Hematopoietic multipotent progenitor cell (in vitro differentiated cells): Measurements from ENCODE around the gene LZTR1. TPM values are rescaled to one million over a fixed set of nuclear protein-coding genes. Genes with fewer than 3 reads are reported as not detected.
"Not testable (repeated sequence)": the region's sequence is repeated elsewhere in the genome, so short reads cannot be mapped to it uniquely, and the experiment has no call there.

Experiments used
- DNase-seq, 3 donors: peaks; one replicate each; pipeline ENCODE4 v3.0.0-alpha.2; 2011 to 2015; ENCODE audit warnings: low read depth in 2 of 3, low spot score in 2 of 3
- total RNA-seq: library from RNA; depleted of rRNA; stranded (reverse); fragments of >200 nt; gene quantifications from one replicate; pipeline ENCODE4 v1.2.3, GENCODE V29; 2012

LZTR1 gene
- total RNA-seq, 1 donor: 72.2 TPM

- no peak for DNase-seq
These were observed 12.2 kb downstream of the LZTR1 start for GRCh38 chr22:20994128-20994901.

GRCh38 chr22:20994902-20995241 is 12.8 kb downstream of the LZTR1 start:
- no peak for DNase-seq

DNA sequence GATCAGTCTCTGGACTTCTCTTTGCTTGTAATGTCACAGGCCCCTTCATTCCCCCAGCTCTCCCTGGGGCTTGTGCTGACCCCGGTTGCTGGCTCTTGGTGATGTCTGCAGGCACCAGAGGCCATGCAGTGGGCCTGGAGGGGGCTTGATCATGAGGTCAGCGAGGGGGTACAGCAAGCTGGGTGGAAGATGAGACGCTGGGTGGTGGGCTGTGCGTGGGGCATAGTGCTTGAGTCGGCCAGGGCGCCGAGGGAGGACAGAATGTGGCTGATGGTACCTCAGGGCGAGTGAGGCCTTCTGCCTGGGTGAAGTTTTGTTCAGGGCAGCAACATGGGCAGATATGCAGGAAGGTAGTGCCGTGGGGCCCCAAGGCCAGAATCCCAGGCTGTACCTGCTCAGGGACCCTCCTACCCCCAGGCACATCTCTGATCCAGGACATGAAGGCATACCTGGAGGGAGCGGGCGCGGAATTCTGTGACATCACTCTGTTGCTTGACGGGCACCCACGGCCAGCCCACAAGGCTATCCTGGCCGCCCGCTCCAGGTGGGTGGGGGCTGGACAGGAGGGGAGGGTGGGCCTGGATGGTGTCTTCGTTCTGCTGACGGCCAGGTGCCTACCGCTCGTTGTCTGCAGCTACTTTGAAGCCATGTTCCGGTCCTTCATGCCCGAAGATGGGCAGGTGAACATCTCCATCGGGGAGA is 13.4 kb downstream of the LZTR1 start:
- DNase-seq: no peak

- DNase-seq: no peak
These were observed 13.9 kb downstream of the LZTR1 start for GRCh38 chr22:20996031-20996410.

GRCh38 chr22:20996598-20997535 is 14.8 kb downstream of the LZTR1 start:
- DNase-seq: no peak

- DNase-seq: no peak
These were observed 15.6 kb downstream of the LZTR1 start for GRCh38 chr22:20997536-20998257.

- DNase-seq: no peak
These were observed 16.6 kb downstream of the LZTR1 start for GRCh38 chr22:20998411-20999336.

GRCh38 chr22:20999350-21000206 is 17.5 kb downstream of the LZTR1 start:
- no peak for DNase-seq

DNA sequence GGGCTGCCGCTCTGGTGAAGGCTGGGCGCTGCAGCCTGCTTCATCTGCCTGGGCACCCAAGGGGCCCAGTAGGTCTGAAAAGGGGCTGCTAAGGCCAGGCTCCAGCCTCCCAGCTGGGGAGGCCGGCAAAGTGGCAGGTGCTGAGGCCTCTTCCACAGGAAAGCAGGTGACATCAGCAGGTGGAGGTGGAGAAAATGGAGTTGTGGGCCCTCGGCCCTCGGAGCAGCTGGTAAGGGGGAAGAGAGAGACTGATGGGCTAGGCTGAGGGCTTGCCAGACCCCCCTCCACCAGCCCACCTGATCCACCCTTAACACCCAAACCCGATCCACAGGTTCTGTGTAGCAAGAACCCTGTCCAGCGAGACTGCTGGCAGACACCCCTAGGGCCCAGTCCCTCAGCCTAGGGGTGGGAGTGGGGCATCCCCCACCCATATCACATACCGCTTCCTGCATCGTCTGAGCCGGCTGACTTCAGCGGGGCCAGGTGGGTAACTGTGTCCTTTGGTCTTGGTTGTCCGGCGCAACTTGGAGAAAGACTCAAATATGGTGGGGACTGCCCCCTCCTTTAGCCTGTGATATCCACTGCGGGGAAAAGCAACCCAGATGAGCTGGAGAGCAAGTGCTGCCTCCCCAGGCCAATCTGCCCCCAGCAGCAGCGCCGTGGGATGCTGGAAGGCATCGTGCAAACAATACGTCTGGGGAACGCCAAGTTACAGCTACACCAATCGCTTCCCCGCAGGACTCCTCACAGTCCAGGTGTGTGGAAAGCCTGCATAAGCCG is 18.3 kb downstream of the LZTR1 start:
- DNase-seq: no peak

GRCh38 chr22:21000987-21001600 is 19.0 kb downstream of the LZTR1 start:
- DNase-seq: no peak

- DNase-seq: peak; percentile 97 to 98 (median 98)
These were observed 19.7 kb downstream of the LZTR1 start, which contains the start of gene THAP7 for GRCh38 chr22:21001601-21002325. TSS of gene THAP7 (minus strand) at chr22:21002118. CDS start at chr22:21001911, 207 bp downstream.

DNA sequence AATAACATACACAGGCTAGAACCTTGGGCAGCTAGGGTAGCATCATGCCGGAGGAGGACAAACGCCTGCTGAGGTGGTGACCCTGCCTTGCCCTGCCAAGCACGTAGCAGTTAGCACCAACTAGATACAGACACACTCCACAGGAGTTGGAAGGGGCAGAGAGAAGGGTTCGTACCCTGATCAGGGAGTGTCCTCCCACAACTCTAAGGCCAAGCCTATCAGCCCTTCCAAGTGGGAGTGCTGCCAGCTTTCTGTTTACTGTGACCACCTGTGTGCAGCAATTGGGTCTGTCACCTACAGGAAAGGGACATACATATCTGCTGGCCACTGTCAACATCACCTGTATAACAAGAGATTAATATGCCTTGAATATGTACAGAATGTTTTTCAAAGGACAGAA is 21.7 kb downstream of the LZTR1 start:
- DNase-seq: no peak

DNA sequence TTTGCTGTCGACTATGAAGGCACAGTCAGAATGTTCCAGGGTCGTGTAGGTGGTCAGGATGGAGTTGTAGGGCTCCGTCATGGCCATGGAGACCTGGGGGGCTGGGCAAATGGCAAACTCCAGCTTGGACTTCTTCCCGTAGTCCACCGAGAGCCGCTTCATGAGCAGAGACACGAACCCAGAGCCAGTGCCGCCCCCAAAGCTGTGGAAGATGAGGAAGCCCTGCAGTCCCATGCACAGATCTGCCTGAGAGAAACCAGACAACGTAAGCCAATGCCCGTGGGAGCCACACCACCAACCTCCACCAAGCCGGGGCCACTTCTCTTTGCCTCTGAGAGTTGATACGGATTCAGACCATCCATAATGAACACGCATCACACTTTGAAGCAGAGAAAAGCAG is 27.1 kb downstream of the LZTR1 start:
- not testable (repeated sequence) for DNase-seq

DNA sequence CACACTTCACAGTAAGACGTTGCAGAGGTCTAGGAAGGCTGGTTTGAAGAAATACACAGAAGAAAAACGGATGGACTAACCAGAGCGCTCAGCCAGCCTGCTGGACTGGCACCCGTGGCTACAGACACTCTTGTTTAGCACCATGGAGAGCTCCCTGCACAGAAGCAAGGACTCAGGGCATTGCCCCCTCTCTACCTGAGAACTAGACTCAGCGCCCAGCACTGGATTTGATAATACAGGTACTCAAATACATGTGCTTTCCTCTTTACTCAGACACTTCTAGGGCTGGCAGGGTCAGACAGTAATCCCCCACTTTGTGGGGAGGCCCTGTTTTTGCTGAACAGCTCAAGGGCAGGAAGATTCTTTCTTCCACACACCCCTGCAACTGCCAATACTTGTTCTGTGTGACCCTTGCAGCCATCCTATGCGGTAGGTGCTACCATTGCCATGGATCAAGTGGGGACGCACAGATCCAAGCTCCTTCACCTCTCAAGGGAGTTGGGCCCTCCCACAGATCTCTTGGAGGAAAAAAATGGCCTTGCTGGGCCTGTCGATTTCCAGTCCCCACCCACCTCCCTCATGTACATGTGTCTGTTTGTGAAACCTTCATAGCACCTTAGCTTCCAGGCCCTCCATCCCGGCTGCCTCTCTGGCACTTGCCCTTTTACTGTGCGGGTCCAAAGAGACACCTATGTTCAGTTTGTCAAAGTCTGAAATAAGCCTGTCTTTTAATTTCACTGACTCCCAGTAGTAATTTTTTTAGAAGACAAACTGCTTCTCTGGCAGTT is 27.7 kb downstream of the LZTR1 start:
- DNase-seq: peak in 2 of 3 donors; percentile 37 to 66

DNA sequence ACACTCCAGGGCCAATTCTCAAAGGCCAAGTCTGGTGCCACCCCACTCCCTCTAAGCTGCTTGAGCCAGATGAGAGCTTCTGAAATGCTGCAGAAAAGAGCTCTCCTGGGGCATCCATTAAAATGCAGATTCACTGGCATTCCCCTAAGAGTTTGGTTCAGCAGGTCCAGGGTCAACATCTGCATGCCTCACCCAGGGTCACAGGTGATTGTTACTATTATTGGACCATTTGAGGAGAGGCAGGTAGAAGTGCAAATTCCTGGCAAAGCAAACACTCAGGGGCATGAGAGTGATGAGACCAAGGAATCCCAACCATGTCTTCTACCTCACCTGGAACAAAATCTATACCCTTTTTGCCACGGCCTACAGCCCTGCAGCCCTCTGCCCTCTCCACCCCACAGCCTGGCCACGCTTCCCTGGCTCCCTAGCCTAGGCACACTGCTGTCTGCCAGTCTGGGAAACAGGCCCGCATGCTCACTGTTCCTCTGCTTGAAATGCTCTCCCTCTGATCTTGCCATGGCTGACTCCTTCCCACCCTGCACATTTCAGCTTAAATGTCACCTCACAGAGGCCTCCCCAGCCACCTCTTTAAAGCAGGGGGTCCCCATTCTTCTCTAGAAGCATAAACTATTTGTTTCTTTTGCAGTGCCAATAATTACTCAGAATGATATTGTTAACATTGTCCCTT is 28.5 kb downstream of the LZTR1 start:
- DNase-seq: no peak
